Loucy (cell line): ENCODE results near the gene LEKR1.

Experiments used
- EZH2phosphoT487 ChIP-seq: fragments of 200-600 bp; IDR thresholded peaks from 2 replicates; pipeline ENCODE4 v1.6.1; 2018; ENCODE audit warnings: antibody characterized with exemption, mild to moderate bottlenecking, moderate library complexity, borderline replicate concordance
- TF ChIP-seq, protein P1 (sequence below): fragments of 200-600 bp; sonication (generic); conservative IDR thresholded peaks from 2 replicates; pipeline ENCODE4 v1.5.1; 2014; ENCODE audit warnings: mild to moderate bottlenecking, antibody characterized with exemption, low read length

DNA sequence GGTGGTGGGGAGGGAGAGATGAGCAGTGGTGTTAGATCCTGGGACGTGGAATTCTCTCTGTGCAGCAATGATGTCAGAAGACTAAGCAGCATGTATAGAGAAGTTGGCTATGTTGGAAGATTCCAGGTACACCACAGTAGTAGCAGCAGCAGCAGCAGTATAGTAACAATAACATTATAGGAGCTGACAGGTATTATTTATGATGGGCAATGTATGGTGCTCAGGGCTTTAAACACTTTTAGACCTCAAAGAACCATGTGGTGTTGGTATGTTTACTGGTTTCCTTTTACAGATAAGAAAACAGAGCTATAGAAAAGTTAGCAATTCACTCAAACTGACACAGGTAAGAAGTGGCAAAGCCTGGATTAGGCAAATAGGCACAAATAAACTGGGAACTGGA lies 229.9 kb downstream of the LEKR1 start:
- TF ChIP-seq, protein P1, sequence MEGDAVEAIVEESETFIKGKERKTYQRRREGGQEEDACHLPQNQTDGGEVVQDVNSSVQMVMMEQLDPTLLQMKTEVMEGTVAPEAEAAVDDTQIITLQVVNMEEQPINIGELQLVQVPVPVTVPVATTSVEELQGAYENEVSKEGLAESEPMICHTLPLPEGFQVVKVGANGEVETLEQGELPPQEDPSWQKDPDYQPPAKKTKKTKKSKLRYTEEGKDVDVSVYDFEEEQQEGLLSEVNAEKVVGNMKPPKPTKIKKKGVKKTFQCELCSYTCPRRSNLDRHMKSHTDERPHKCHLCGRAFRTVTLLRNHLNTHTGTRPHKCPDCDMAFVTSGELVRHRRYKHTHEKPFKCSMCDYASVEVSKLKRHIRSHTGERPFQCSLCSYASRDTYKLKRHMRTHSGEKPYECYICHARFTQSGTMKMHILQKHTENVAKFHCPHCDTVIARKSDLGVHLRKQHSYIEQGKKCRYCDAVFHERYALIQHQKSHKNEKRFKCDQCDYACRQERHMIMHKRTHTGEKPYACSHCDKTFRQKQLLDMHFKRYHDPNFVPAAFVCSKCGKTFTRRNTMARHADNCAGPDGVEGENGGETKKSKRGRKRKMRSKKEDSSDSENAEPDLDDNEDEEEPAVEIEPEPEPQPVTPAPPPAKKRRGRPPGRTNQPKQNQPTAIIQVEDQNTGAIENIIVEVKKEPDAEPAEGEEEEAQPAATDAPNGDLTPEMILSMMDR: no peak
- TF ChIP-seq EZH2phosphoT487: no peak
